ENCODE measurements around the gene C1QTNF1. TPM values are rescaled to one million over a fixed set of nuclear protein-coding genes. Genes with fewer than 3 reads are reported as not detected.
A peak's percentile ranks its signal among the peaks of the same experiment; 100 is the strongest.

The C1QTNF1 gene
- total RNA-seq, 1 experiment from 2014 or later, result 4.0 TPM

DNA sequence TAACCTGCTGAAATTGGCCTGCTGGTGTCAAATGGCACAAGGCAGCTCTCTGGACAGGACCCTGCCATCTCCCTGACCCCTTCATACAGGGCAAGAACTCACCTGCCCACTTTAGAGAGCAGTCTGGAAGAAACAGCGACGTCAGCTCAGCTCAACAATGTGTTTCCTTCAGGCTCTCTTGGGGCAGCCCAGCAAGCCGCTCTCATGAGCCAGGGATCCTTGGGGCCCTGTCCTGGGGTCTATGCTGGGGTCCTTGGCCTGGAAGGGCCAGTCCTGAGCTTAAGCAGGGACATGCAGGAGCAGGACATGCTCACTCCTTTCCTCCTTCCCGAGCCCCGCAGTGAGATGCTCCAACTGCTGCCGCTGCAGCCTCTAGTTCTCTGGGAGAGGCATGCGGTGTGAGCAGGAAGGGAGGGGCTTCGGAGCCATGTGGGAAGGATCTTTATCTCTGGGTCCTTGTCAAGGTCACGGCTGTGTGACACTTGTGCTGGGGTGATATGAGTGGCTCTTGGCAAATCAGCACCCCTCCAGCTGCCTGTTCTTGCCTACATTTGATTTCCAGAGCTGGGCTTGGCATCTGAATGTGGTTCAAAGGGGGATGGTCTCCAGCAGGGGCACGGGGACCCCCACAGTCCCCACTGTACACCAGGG lies 3.4 kb downstream of the C1QTNF1 start:
- H4K20me1 ChIP-seq (ENCODE audit: insufficient read depth), result no peaks in the 10 kb centered on the region
- no peak for TF ChIP-seq FOSL1 (IDR thresholded peaks at IDR 0.05; ENCODE audit: low read depth)
- TF ChIP-seq JUND (IDR thresholded peaks at IDR 0.05), result no peak
- TF ChIP-seq CBX3 (IDR thresholded peaks at IDR 0.05; ENCODE audit: low read depth), result no peak
- TF ChIP-seq RAD21 (IDR thresholded peaks at IDR 0.05; ENCODE audit: low read depth), result no peak
- no peak for TF ChIP-seq YY1 (IDR thresholded peaks at IDR 0.05; ENCODE audit: extremely low read depth, insufficient replicate concordance, low read depth, low read length)
- TF ChIP-seq EZH2phosphoT487 (IDR thresholded peaks at IDR 0.05; ENCODE audit: borderline replicate concordance), result no peak
- TF ChIP-seq MAX (IDR thresholded peaks at IDR 0.05), result no peak
- TF ChIP-seq POLR2A (IDR thresholded peaks at IDR 0.05; ENCODE audit: borderline replicate concordance, extremely low read depth, insufficient read depth, insufficient read length), result no peak
- no peak for TF ChIP-seq SIN3A (IDR thresholded peaks at IDR 0.05; ENCODE audit: low read depth)
- no peak for TF ChIP-seq SRF (IDR thresholded peaks at IDR 0.05; ENCODE audit: low read depth)
- no peak for TF ChIP-seq CEBPB (IDR thresholded peaks at IDR 0.05; ENCODE audit: low read depth)
- no peak for TF ChIP-seq TCF7L2 (IDR thresholded peaks at IDR 0.05; ENCODE audit: borderline replicate concordance, extremely low read depth, insufficient read depth, insufficient read length)
- peak overlapping the region; percentile 92 for H3K4me2 ChIP-seq (ENCODE audit: low read length)
- H3K9ac ChIP-seq (ENCODE audit: low read length), result peak overlapping the region; percentile 53
- no peaks in the 10 kb centered on the region for H3K27me3 ChIP-seq (ENCODE audit: insufficient read depth, low read length)
- DNase-seq (ENCODE audit: low read depth, low spot score) (no peak), ATAC-seq (peak; percentile 30)
- H2AFZ ChIP-seq (ENCODE audit: low read depth, low read length, poor library complexity, severe bottlenecking), result peak overlapping the region; percentile 33
- no peaks in the 10 kb centered on the region for H3K79me2 ChIP-seq (ENCODE audit: insufficient read depth, low read length)
- TSS peak; percentile 30 for BruUV-seq (replicated peaks)
- H3K36me3 ChIP-seq (ENCODE audit: control insufficient read depth in 1 of 2, insufficient read depth in 2 of 2, low read length in 2 of 2), result no peaks in the 10 kb centered on the region
- no peaks in the 10 kb centered on the region for H3K9me3 ChIP-seq (ENCODE audit: control insufficient read depth in 1 of 2, insufficient read depth in 1 of 2, low read depth in 1 of 2, low read length in 2 of 2)
- H3K4me3 ChIP-seq (replicated peaks in 1 of 2; ENCODE audit: low read depth in 1 of 2, low read length in 2 of 2), result peak overlapping the region; percentile 30 to 56
- H3K4me1 ChIP-seq (ENCODE audit: control insufficient read depth in 1 of 2, insufficient read depth in 2 of 2, low read length in 2 of 2), result peaks cover 45 to 59% of the 10 kb centered on the region in 2 experiments
- POLR2A ChIA-PET, result interaction anchor here (1.0 to 2.0 kb wide), 2 partner anchors 8 to 18 kb away, joined by 3 to 8 read pairs; no protein-coding TSS in a partner anchor
- RAD21 ChIA-PET (ENCODE audit: low non-redundant PET in 1 of 2, low total read pairs in 2 of 2, uncharacterized antibody in 2 of 2, unreplicated experiment in 2 of 2), result no interaction called here
- H3K27ac ChIP-seq (ENCODE audit: low read depth, low read length), result peak overlapping the region; percentile 40; the same call in 1 of the 2 replicates
- CTCF ChIA-PET, result interaction anchor here (0.7 to 5.0 kb wide), 8 partner anchors 9 to 56 kb away, joined by 3 to 44 read pairs (median 4); partner anchors contain the start of gene CANT1
- no peaks in the 10 kb centered on the region for H3K9me2 ChIP-seq (ENCODE audit: insufficient read depth)
- intact Hi-C loops (cut with micrococcal nuclease), result loop anchor here (2.0 kb wide), 1 partner anchor 15 kb away; no protein-coding TSS in a partner anchor

Measured in HCT116 (cell line).